Type B pancreatic cell (in vitro differentiated cells): ENCODE results near the gene SLC4A5. TPM values are rescaled to one million over a fixed set of nuclear protein-coding genes. Genes with fewer than 3 reads are reported as not detected.

Experiments used
- DNase-seq: peaks from one replicate; pipeline ENCODE4 v3.0.0; 2021; ENCODE audit warnings: mixed read lengths; ENCODE audit not compliant: unreplicated experiment; ENCODE audit errors: extremely low spot score
- H3K27ac Mint-ChIP-seq: 2 replicates; pipeline ENCODE4 v1.8.0; 2021; ENCODE audit warnings: mild to moderate bottlenecking, mixed read lengths
- H3K27me3 Mint-ChIP-seq: 2 replicates; pipeline ENCODE4 v1.8.0; 2021; ENCODE audit warnings: mixed read lengths
- H3K36me3 Mint-ChIP-seq: 2 replicates; pipeline ENCODE4 v1.8.0; 2021; ENCODE audit warnings: mixed read lengths
- H3K4me1 Mint-ChIP-seq: one replicate; pipeline ENCODE4 v1.8.0; 2021; ENCODE audit warnings: mixed read lengths; ENCODE audit not compliant: unreplicated experiment
- H3K4me3 Mint-ChIP-seq: 2 replicates; pipeline ENCODE4 v1.8.0; 2021; ENCODE audit warnings: mild to moderate bottlenecking, mixed read lengths
- H3K9me3 Mint-ChIP-seq: 2 replicates; pipeline ENCODE4 v1.8.0; 2021; ENCODE audit warnings: mixed read lengths
- total RNA-seq: library from RNA; stranded (reverse); gene quantifications from 2 replicates; pipeline ENCODE4 v1.2.1, GENCODE V29; 2021; ENCODE audit warnings: low replicate concordance
- TF ChIP-seq, protein P1 (sequence below): fragments of 200-600 bp; sonication (generic); conservative IDR thresholded peaks from 2 replicates; pipeline ENCODE4 v1.5.0; 2021; ENCODE audit warnings: antibody characterized with exemption, mild to moderate bottlenecking

The SLC4A5 gene
- total RNA-seq, 1 donor from 2014 or later: 6.4 TPM

DNA sequence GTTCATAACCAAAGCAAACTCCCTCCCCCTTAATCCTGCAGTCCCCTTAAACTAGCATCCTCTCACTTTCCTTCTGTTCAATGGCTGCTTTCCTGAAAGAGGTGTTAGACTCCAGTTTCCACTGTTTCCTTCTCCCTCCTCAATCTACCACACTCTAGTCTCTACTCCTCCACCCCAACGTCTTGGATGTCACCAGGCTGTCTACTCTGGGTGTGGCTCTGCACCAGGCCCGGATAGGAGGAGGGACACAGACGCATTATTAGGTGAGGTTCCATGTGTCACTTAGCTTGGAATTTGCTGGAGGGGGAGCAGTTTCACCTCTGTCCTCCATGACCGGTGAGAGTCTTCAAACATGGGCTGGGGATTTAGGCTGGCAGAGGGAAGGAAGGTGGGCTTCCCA, 83.5 kb downstream of the SLC4A5 start:
- Mint-ChIP-seq H3K9me3 (no peaks in the 10 kb centered on the region), H3K4me3 (no peak overlapping the region), H3K27me3 (no peaks in the 10 kb centered on the region), H3K27ac (no peak overlapping the region), H3K36me3 (no peaks in the 10 kb centered on the region), H3K4me1 (peaks cover 17% of the 10 kb centered on the region)
- DNase-seq: no peak
- TF ChIP-seq, protein P1, sequence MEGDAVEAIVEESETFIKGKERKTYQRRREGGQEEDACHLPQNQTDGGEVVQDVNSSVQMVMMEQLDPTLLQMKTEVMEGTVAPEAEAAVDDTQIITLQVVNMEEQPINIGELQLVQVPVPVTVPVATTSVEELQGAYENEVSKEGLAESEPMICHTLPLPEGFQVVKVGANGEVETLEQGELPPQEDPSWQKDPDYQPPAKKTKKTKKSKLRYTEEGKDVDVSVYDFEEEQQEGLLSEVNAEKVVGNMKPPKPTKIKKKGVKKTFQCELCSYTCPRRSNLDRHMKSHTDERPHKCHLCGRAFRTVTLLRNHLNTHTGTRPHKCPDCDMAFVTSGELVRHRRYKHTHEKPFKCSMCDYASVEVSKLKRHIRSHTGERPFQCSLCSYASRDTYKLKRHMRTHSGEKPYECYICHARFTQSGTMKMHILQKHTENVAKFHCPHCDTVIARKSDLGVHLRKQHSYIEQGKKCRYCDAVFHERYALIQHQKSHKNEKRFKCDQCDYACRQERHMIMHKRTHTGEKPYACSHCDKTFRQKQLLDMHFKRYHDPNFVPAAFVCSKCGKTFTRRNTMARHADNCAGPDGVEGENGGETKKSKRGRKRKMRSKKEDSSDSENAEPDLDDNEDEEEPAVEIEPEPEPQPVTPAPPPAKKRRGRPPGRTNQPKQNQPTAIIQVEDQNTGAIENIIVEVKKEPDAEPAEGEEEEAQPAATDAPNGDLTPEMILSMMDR: no peak

DNA sequence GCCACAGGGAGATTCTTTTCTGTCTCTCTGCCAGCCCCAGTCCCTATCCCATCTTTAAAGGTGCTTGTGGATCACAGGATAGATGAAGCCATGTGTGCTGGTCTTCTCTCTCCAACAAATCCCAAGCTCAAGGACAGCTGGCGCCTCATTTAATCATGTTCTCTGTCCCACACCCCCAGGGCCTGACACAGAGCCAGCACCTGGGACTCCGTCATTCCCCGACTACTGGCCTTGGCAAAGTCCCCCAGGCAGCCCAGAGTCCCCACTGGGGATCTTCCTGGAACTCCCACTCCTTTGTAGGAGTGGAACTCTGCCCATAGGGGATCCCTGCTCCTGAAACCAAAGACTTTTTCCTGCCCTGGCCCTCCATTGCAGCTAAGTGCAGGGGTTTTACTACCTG, 84.0 kb downstream of the SLC4A5 start:
- Mint-ChIP-seq H3K4me3 (no peak overlapping the region), H3K27ac (no peak overlapping the region), H3K36me3 (no peaks in the 10 kb centered on the region), H3K4me1 (peaks cover 17% of the 10 kb centered on the region), H3K9me3 (no peaks in the 10 kb centered on the region), H3K27me3 (no peaks in the 10 kb centered on the region)
- TF ChIP-seq, protein P1: no peak
- DNase-seq: no peak

DNA sequence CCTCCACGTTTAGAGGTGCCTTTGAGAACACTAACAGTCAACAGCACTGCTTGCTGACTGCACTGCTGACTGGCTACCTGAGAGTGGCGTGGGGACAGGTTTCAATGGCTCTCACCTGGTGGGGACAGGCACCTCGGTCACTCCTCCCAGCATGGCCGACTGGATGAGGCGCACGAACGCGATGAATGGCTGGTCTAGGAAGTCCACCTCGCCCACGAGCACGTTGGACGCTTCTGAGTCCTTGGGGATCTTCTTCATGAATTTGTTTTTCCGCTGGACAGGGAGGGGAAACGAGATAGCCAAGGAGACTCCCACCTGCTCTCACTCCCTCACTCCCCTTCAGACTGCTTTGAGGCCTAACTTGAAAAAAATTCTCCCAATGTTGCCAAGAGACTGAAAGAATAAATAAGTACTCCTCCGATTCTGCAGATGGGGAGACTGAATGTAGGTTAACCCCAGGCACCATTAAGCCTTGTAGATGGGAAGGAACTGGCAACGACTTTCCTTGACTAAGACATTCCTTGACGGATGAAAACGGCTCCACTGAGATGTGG, 87.5 kb downstream of the SLC4A5 start:
- Mint-ChIP-seq H3K36me3 (no peaks in the 10 kb centered on the region), H3K4me1 (peaks cover 5% of the 10 kb centered on the region), H3K9me3 (no peaks in the 10 kb centered on the region), H3K27me3 (no peaks in the 10 kb centered on the region), H3K27ac (no peak overlapping the region), H3K4me3 (no peak overlapping the region)
- no peak for DNase-seq
- TF ChIP-seq, protein P1: no peak

DNA sequence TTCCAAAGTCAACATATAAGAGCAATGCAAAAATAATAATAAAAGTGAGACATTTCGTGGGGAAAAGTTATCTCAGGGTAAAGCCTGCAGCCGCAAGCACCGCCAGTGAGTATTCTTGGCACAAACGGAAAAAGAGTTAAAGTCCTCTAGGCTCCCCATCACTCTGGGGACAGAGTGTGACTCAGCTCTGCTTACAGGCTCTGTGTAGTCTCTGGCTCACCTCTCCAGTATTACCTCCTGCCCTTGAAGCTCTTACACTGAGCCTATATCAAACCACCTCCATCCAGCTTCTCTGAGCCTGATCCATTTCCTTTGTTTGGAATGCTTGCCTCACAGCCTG, 89.3 kb downstream of the SLC4A5 start:
- no peak for DNase-seq
- TF ChIP-seq, protein P1: no peak
- H3K27ac Mint-ChIP-seq: no peak overlapping the region
- H3K4me3 Mint-ChIP-seq: no peak overlapping the region
- no peaks in the 10 kb centered on the region for H3K27me3 Mint-ChIP-seq
- H3K4me1 Mint-ChIP-seq: no peaks in the 10 kb centered on the region
- H3K9me3 Mint-ChIP-seq: no peaks in the 10 kb centered on the region
- no peaks in the 10 kb centered on the region for H3K36me3 Mint-ChIP-seq

DNA sequence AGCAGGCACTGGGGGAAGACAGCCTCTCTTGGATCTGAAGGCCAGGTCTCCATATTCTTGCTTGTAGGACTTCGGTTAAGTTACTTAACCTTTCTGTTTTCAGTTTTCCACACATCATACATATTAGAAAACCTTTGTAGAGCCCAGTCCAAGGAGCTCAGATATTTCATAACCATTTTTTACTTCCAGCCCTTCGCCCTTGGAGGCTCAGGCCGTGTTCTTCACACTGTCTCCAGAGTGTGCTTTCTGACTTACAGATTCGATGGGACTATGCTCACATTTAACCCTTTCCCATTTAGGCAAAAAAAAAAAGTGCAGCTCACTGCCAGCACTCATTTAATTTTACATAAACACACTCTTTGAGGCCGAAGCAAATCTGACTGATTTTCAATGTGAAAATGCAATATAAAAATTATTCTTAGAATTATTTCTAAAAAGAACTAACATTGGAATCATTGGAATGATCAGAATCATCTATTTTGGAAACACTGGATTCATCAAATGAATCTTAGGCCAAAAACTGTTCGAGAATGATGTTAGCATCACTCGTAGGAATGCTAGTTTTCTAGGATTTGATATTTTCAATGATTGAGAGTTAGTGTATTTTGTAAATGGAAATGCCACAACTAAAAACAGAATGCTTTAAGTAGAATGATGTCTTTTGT, 89.8 kb downstream of the SLC4A5 start:
- Mint-ChIP-seq H3K9me3 (no peaks in the 10 kb centered on the region), H3K4me1 (no peaks in the 10 kb centered on the region), H3K27ac (no peak overlapping the region), H3K36me3 (no peaks in the 10 kb centered on the region), H3K27me3 (no peaks in the 10 kb centered on the region), H3K4me3 (no peak overlapping the region)
- TF ChIP-seq, protein P1: no peak
- DNase-seq: no peak
